MM.1S (cell line): Measurements from ENCODE around the gene PEDS1.
"Not testable (repeated sequence)": the region's sequence is repeated elsewhere in the genome, so short reads cannot be mapped to it uniquely, and the experiment has no call there.

Source experiments
- DNase-seq: peaks from one replicate; pipeline ENCODE4 v3.0.0-alpha.2; 2015
- H2AFZ ChIP-seq: fragments of 300-600 bp; sonication (generic); 2 replicates; pipeline ENCODE4 v1.6.0; 2016; ENCODE audit warnings: antibody characterized with exemption, low read length
- H3F3A ChIP-seq: fragments of 300-600 bp; sonication (generic); 2 replicates; pipeline ENCODE4 v1.6.1; 2016; ENCODE audit warnings: mild to moderate bottlenecking, antibody characterized with exemption, low read length, moderate library complexity, mixed read lengths; ENCODE audit not compliant: insufficient read depth
- H3K27ac ChIP-seq: fragments of 300-600 bp; sonication (generic); 2 replicates; pipeline ENCODE4 v1.5.1; 2016; ENCODE audit warnings: mild to moderate bottlenecking, low read length
- H3K27me3 ChIP-seq: fragments of 300-600 bp; sonication (generic); replicated peaks from 2 replicates; pipeline ENCODE4 v1.6.0; 2016; ENCODE audit warnings: low read length; ENCODE audit not compliant: insufficient read depth
- H3K36me3 ChIP-seq: fragments of 300-600 bp; sonication (generic); replicated peaks from 2 replicates; pipeline ENCODE4 v1.6.1; 2016; ENCODE audit warnings: mild to moderate bottlenecking, low read length, mixed read lengths; ENCODE audit not compliant: insufficient read depth
- H3K4me1 ChIP-seq: fragments of 300-600 bp; sonication (generic); 2 replicates; pipeline ENCODE4 v1.6.1; 2016; ENCODE audit warnings: low read length, mixed read lengths
- H3K4me2 ChIP-seq: fragments of 300-600 bp; sonication (generic); 2 replicates; pipeline ENCODE4 v1.6.0; 2016; ENCODE audit warnings: low read depth, low read length
- H3K4me3 ChIP-seq: fragments of 300-600 bp; sonication (generic); 2 replicates; pipeline ENCODE4 v1.5.1; 2016; ENCODE audit warnings: low read length, mixed read lengths
- H3K79me2 ChIP-seq: fragments of 300-600 bp; sonication (generic); 2 replicates; pipeline ENCODE4 v1.6.1; 2016; ENCODE audit warnings: mixed run types, low read length, mixed read lengths
- H3K9ac ChIP-seq: fragments of 300-600 bp; sonication (generic); 2 replicates; pipeline ENCODE4 v1.6.1; 2016; ENCODE audit warnings: low read length, mixed read lengths
- H3K9me2 ChIP-seq: fragments of 300-600 bp; sonication (generic); replicated peaks from 2 replicates; pipeline ENCODE4 v1.6.1; 2016; ENCODE audit warnings: mild to moderate bottlenecking, low read length, mixed read lengths; ENCODE audit not compliant: insufficient read depth
- H3K9me3 ChIP-seq: fragments of 300-600 bp; sonication (generic); replicated peaks from 2 replicates; pipeline ENCODE4 v1.6.1; 2016; ENCODE audit warnings: mild to moderate bottlenecking, low read length, mixed read lengths; ENCODE audit not compliant: insufficient read depth
- H4K20me1 ChIP-seq: fragments of 300-600 bp; sonication (generic); 2 replicates; pipeline ENCODE4 v1.6.1; 2016; ENCODE audit warnings: mild to moderate bottlenecking, low read length, moderate library complexity, mixed read lengths; ENCODE audit not compliant: insufficient read depth
- CTCF ChIP-seq: fragments of 300-600 bp; sonication (generic); IDR thresholded peaks from 2 replicates; pipeline ENCODE4 v1.5.1; 2016; ENCODE audit warnings: antibody characterized with exemption, low read length, mixed read lengths
- EZH2 ChIP-seq: fragments of 300-600 bp; sonication (generic); optimal IDR thresholded peaks from 2 replicates; pipeline ENCODE3; 2017; ENCODE audit warnings: low read depth, mild to moderate bottlenecking, antibody characterized with exemption, low read length, mixed read lengths
- EZH2phosphoT487 ChIP-seq: fragments of 300-600 bp; sonication (generic); IDR thresholded peaks from 2 replicates; pipeline ENCODE4 v1.6.1; 2018; ENCODE audit warnings: antibody characterized with exemption, low read length

The PEDS1 gene

DNA sequence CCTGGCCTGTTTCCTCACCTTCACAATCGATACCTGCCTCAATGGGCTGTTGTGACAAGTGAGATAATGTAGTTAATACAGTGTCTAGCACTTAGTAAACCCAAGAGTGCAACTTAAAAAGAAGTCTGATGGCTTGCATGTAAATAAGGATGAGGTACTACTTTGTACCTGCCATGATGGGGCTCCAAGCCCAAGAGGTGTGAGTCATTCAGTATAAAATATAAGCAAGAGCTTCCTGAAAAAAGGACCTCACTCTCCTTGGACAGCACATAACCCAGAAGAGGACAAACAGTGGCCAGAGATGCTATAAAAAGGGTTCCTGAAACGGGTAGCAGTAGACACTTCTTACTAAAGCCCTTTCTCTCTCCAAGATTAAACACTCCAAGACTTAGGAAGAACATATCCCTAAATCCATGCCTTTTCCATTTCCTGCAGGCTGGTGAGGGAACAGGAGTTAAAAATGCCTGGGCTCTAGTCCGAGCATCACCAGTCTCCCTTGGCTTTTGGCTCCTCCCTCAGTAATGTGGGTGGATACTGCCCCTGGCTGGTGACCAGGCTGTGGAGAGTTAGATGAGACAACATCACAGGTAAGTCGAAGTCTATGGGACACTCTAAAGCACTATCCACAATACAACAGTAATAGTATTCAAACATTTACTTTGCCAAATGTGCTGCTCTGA, 44.8 kb downstream of the PEDS1 start:
- Histone ChIP-seq H3K36me3 (no peaks in the 10 kb centered on the region), H3K4me2 (no peak overlapping the region), H4K20me1 (peaks cover 32% of the 10 kb centered on the region), H3K4me3 (no peak overlapping the region), H3K79me2 (peaks cover 100% of the 10 kb centered on the region), H3K4me1 (peaks cover 29% of the 10 kb centered on the region), H3K27me3 (no peaks in the 10 kb centered on the region), H3K9me2 (no peaks in the 10 kb centered on the region), H2AFZ (no peak overlapping the region), H3F3A (peaks cover 23% of the 10 kb centered on the region), H3K9me3 (no peaks in the 10 kb centered on the region), H3K9ac (no peak overlapping the region), H3K27ac (no peak overlapping the region)
- TF ChIP-seq EZH2 (no peak), EZH2phosphoT487 (no peak), CTCF (no peak)
- no peak for DNase-seq

GRCh38 chr20:50107796-50108331, 45.7 kb downstream of the PEDS1 start:
- Histone ChIP-seq H3K79me2 (peaks cover 100% of the 10 kb centered on the region), H3K36me3 (no peaks in the 10 kb centered on the region; the same call in 1 of the 2 replicates), H2AFZ (no peak overlapping the region), H3K4me2 (no peak overlapping the region), H3K27me3 (no peaks in the 10 kb centered on the region), H3K4me3 (no peak overlapping the region), H3K9ac (no peak overlapping the region), H3K4me1 (peaks cover 27% of the 10 kb centered on the region), H4K20me1 (peaks cover 32% of the 10 kb centered on the region), H3K27ac (no peak overlapping the region), H3F3A (peaks cover 17% of the 10 kb centered on the region), H3K9me3 (no peaks in the 10 kb centered on the region), H3K9me2 (no peaks in the 10 kb centered on the region)
- TF ChIP-seq EZH2phosphoT487 (no peak), CTCF (no peak), EZH2 (no peak)
- DNase-seq = no peak

DNA sequence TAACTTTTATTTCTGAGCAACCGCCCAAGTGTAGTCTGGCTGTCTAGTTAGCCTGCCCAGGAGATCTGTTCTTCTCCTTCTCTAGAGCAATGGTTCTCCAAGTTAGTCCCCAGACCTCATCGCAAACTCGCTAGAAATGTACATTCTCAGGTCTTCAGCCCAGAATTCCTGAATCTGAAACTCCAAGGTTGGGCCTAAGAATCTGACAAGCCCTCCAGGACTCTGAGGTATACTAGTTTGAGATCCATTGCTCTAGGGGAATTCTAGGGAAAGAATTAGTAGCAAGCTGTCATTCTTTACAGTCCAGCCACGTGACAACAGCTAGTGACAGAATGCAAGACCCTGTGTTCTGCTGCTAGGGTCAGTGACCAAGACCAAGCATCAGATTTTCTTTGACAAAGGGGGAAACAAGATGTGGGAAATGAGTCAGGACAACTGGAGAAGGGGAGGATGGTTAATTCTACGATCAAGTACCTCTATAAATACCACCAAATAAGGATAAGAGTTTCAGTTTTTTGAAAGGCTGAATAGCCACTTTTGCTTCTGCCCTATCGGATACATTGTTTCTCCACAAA, 46.4 kb downstream of the PEDS1 start:
- H3K27ac ChIP-seq = no peak overlapping the region
- peaks cover 100% of the 10 kb centered on the region for H3K79me2 ChIP-seq
- TF ChIP-seq CTCF = no peak
- TF ChIP-seq EZH2 = no peak
- no peak for TF ChIP-seq EZH2phosphoT487
- no peaks in the 10 kb centered on the region for H3K9me2 ChIP-seq
- H3K4me1 ChIP-seq = peaks cover 27% of the 10 kb centered on the region
- no peak overlapping the region for H3K4me2 ChIP-seq
- H3K4me3 ChIP-seq = no peak overlapping the region
- no peaks in the 10 kb centered on the region for H3K9me3 ChIP-seq
- DNase-seq = no peak
- H3F3A ChIP-seq = peaks cover 17% of the 10 kb centered on the region
- no peaks in the 10 kb centered on the region; the same call in 1 of the 2 replicates for H3K36me3 ChIP-seq
- H4K20me1 ChIP-seq = peaks cover 32% of the 10 kb centered on the region
- no peaks in the 10 kb centered on the region for H3K27me3 ChIP-seq
- no peak overlapping the region for H2AFZ ChIP-seq
- H3K9ac ChIP-seq = no peak overlapping the region

- peaks cover 100% of the 10 kb centered on the region for H3K79me2 ChIP-seq
- not testable (repeated sequence) for H3K27me3 ChIP-seq, H2AFZ ChIP-seq, H3K9me3 ChIP-seq, H3K27ac ChIP-seq, H3K36me3 ChIP-seq, H3K4me3 ChIP-seq, H3K9ac ChIP-seq, DNase-seq, H3K9me2 ChIP-seq, H3K4me2 ChIP-seq
- H4K20me1 ChIP-seq = peaks cover 36% of the 10 kb centered on the region
- peaks cover 17% of the 10 kb centered on the region for H3F3A ChIP-seq
- peaks cover 27% of the 10 kb centered on the region for H3K4me1 ChIP-seq
Observed at GRCh38 chr20:50106669-50107068, 46.9 kb downstream of the PEDS1 start.
